GM23338 (cell line): ENCODE measurements around the gene PAM. TPM values are rescaled to one million over a fixed set of nuclear protein-coding genes. Genes with fewer than 3 reads are reported as not detected.

Experiments used
- ATAC-seq: fragments of 200-7000 bp; cut with Tn5 transposase; 3 replicates; pipeline ENCODE4 v1.9.1; 2020
- DNase-seq: peaks from one replicate; pipeline ENCODE4 v3.0.0-alpha.2; 2015; ENCODE audit warnings: low spot score
- H2AFZ ChIP-seq: fragments of 200-600 bp; sonication (generic); 2 replicates; pipeline ENCODE4 v1.8.0; 2016; ENCODE audit warnings: antibody characterized with exemption, mild to moderate bottlenecking, moderate library complexity
- H3F3A ChIP-seq: fragments of 200-600 bp; sonication (generic); replicated peaks from 2 replicates; pipeline ENCODE4 v1.8.0; 2017; ENCODE audit warnings: antibody characterized with exemption, mixed run types, low read depth
- H3K27ac ChIP-seq: fragments of 200-600 bp; sonication (generic); 2 replicates; pipeline ENCODE4 v1.6.1; 2016; ENCODE audit warnings: low read depth
- H3K27me3 ChIP-seq: fragments of 200-600 bp; sonication (generic); 2 replicates; pipeline ENCODE4 v1.8.0; 2016; ENCODE audit warnings: mild to moderate bottlenecking, mixed run types, moderate library complexity; ENCODE audit not compliant: insufficient read depth
- H3K36me3 ChIP-seq: fragments of 200-600 bp; sonication (generic); 2 replicates; pipeline ENCODE4 v1.8.0; 2016; ENCODE audit warnings: mild to moderate bottlenecking; ENCODE audit not compliant: insufficient read depth
- H3K4me1 ChIP-seq: fragments of 200-600 bp; sonication (generic); 2 replicates; pipeline ENCODE4 v1.8.0; 2016; ENCODE audit warnings: mild to moderate bottlenecking, moderate library complexity; ENCODE audit not compliant: insufficient read depth
- H3K4me2 ChIP-seq: fragments of 200-600 bp; sonication (generic); 2 replicates; pipeline ENCODE4 v1.7.1; 2017; ENCODE audit warnings: mixed run types
- H3K4me3 ChIP-seq: fragments of 200-600 bp; sonication (generic); 2 replicates; pipeline ENCODE4 v1.6.1; 2016; ENCODE audit warnings: mixed run types
- H3K79me2 ChIP-seq: fragments of 200-600 bp; sonication (generic); replicated peaks from 2 replicates; pipeline ENCODE4 v1.8.0; 2017; ENCODE audit warnings: mild to moderate bottlenecking; ENCODE audit not compliant: insufficient read depth
- H3K9me2 ChIP-seq: fragments of 200-600 bp; sonication (generic); 2 replicates; pipeline ENCODE4 v1.8.0; 2017; ENCODE audit not compliant: insufficient read depth
- H4K20me1 ChIP-seq: fragments of 200-600 bp; sonication (generic); replicated peaks from 2 replicates; pipeline ENCODE4 v1.8.0; 2017; ENCODE audit warnings: mild to moderate bottlenecking; ENCODE audit not compliant: insufficient read depth
- H3K27ac Mint-ChIP-seq: 2 replicates; pipeline ENCODE4 v1.8.0; 2020; ENCODE audit warnings: inconsistent platforms, mild to moderate bottlenecking, moderate library complexity, mixed read lengths
- H3K27me3 Mint-ChIP-seq: 3 replicates; pipeline ENCODE4 v1.8.0; 2022; ENCODE audit warnings: low read depth, mild to moderate bottlenecking, moderate library complexity, mixed read lengths, inconsistent platforms; ENCODE audit not compliant: insufficient read depth, poor library complexity
- H3K36me3 Mint-ChIP-seq: 3 replicates; pipeline ENCODE4 v1.8.0; 2021; ENCODE audit warnings: low read depth, mild to moderate bottlenecking, inconsistent platforms, moderate library complexity, mixed read lengths
- H3K4me1 Mint-ChIP-seq: 3 replicates; pipeline ENCODE4 v1.8.0; 2020; ENCODE audit warnings: mild to moderate bottlenecking, inconsistent platforms, mixed read lengths
- H3K4me3 Mint-ChIP-seq: 3 replicates; pipeline ENCODE4 v1.8.0; 2021; ENCODE audit warnings: moderate library complexity, mild to moderate bottlenecking, inconsistent platforms, mixed read lengths
- H3K9me3 Mint-ChIP-seq: 3 replicates; pipeline ENCODE4 v1.8.0; 2020; ENCODE audit warnings: moderate library complexity, mild to moderate bottlenecking, inconsistent platforms, mixed read lengths
- CREB1 ChIP-seq: fragments of 250-450 bp; sonication (Bioruptor Pico); IDR thresholded peaks from 2 replicates; pipeline ENCODE4 v1.5.0; 2020; ENCODE audit warnings: low read depth, mild to moderate bottlenecking, moderate library complexity
- EZH2 ChIP-seq: fragments of 200-600 bp; sonication (generic); IDR thresholded peaks from one replicate; pipeline ENCODE4 v1.8.0; 2017; ENCODE audit warnings: antibody characterized with exemption, mild to moderate bottlenecking, low read depth; ENCODE audit not compliant: unreplicated experiment
- EZH2phosphoT487 ChIP-seq: fragments of 200-600 bp; sonication (generic); IDR thresholded peaks from one replicate; pipeline ENCODE4 v1.8.1; 2018; ENCODE audit warnings: antibody characterized with exemption; ENCODE audit not compliant: unreplicated experiment
- JUNB ChIP-seq: IDR thresholded peaks from one replicate; pipeline ENCODE4 v1.6.1; 2016; ENCODE audit warnings: antibody characterized with exemption; ENCODE audit not compliant: unreplicated experiment
- NANOG ChIP-seq: IDR thresholded peaks from 2 replicates; pipeline ENCODE4 v1.6.1; 2016; ENCODE audit warnings: antibody characterized with exemption, borderline replicate concordance
- POLR2AphosphoS5 ChIP-seq: IDR thresholded peaks from 2 replicates; pipeline ENCODE4 v1.6.1; 2016; ENCODE audit warnings: antibody characterized with exemption, low read depth
- STAT1 ChIP-seq: IDR thresholded peaks from one replicate; pipeline ENCODE4 v1.6.1; 2016; ENCODE audit warnings: antibody characterized with exemption; ENCODE audit not compliant: unreplicated experiment
- ZNF114 ChIP-seq: fragments of 250-450 bp; sonication (Bioruptor Pico); IDR thresholded peaks from 2 replicates; pipeline ENCODE4 v1.5.0; 2020; ENCODE audit warnings: mild to moderate bottlenecking, moderate library complexity
- ZNF331 ChIP-seq: fragments of 250-450 bp; sonication (Bioruptor Pico); IDR thresholded peaks from 2 replicates; pipeline ENCODE4 v1.5.0; 2020; ENCODE audit warnings: low read depth, mild to moderate bottlenecking, moderate library complexity
- polyA plus RNA-seq: library from polyadenylated mRNA; unstranded; fragments of >200 nt; fragmentation: Nextera tagmentation; extraction: Ambion mirVana; gene quantifications from 2 replicates; pipeline ENCODE4 v1.2.1, GENCODE V29; 2016
- total RNA-seq: library from RNA; depleted of rRNA; stranded (reverse); fragments of >200 nt; shearing (Covaris generic); gene quantifications from 2 replicates; pipeline ENCODE4 v1.2.3, GENCODE V29; 2014
- TF ChIP-seq, protein P1 (sequence below), 2 experiments: fragments of 200-600 bp in 1 of 2; sonication (generic) in 1 of 2; conservative IDR thresholded peaks; 2 replicates each; pipeline versions ENCODE4 v1.5.1 to v1.6.1; 2016 to 2017; ENCODE audit warnings: antibody characterized with exemption in 2 of 2, low read depth in 2 of 2, mild to moderate bottlenecking in 2 of 2, moderate library complexity in 1 of 2
- TF ChIP-seq, protein P2 (sequence below): fragments of 250-450 bp; sonication (Bioruptor Pico); IDR thresholded peaks from 2 replicates; pipeline ENCODE4 v1.5.0; 2020; ENCODE audit warnings: mild to moderate bottlenecking, moderate library complexity
- TF ChIP-seq, protein P3 (sequence below): IDR thresholded peaks from one replicate; pipeline ENCODE4 v1.6.1; 2018; ENCODE audit warnings: antibody characterized with exemption; ENCODE audit not compliant: unreplicated experiment
- TF ChIP-seq, protein P4 (sequence below): IDR thresholded peaks from 2 replicates; pipeline ENCODE4 v1.6.1; 2016; ENCODE audit warnings: antibody characterized with exemption

Gene PAM
- total and polyA plus RNA-seq, 2 experiments from 2014 or later: 33.9 to 79.4 TPM

DNA sequence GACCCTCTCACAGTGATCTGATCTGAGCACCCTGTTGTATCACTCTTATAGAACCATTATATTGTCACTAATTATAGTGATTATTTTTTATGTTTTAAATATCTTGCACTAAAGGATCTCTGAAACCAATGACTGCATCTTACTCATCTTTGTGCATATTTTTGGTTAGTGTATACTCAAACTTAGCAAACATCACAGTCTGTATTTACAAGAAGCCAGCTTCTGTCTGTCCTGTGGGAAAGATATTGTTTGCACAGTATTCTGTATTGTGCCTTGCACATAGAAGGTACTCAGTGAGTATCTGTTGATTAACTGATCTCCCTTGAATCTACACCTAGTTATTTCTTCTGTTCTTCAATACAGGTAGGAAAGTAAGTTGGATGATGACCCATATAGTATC is 131.5 kb downstream of the PAM start:
- no peaks in the 10 kb centered on the region for H3K27me3 Mint-ChIP-seq

More for the DNA sequence above, 131.5 kb downstream of the PAM start:
- no peaks in the 10 kb centered on the region for H3K27me3 ChIP-seq
- ATAC-seq: no peak
- H3K4me1 ChIP-seq: no peaks in the 10 kb centered on the region
- H3K4me3 Mint-ChIP-seq: no peak overlapping the region
- no peaks in the 10 kb centered on the region for H3K36me3 ChIP-seq
- H3K9me2 ChIP-seq: no peaks in the 10 kb centered on the region
- H3K4me2 ChIP-seq: no peak overlapping the region
- H2AFZ ChIP-seq: no peak overlapping the region
- H3K27ac ChIP-seq: no peak overlapping the region
- no peak overlapping the region for H3K27ac Mint-ChIP-seq
- no peaks in the 10 kb centered on the region for H3F3A ChIP-seq
- peaks cover 8% of the 10 kb centered on the region; the same call in 1 of the 3 replicates for H3K4me1 Mint-ChIP-seq
- H3K4me3 ChIP-seq: no peak overlapping the region
- no peaks in the 10 kb centered on the region; the same call in 2 of the 3 replicates for H3K36me3 Mint-ChIP-seq
- no peaks in the 10 kb centered on the region for H3K9me3 Mint-ChIP-seq
- H4K20me1 ChIP-seq: no peaks in the 10 kb centered on the region
- no peak for DNase-seq
- no peaks in the 10 kb centered on the region for H3K79me2 ChIP-seq
- TF ChIP-seq NANOG: no peak
- TF ChIP-seq STAT1: no peak
- no peak for TF ChIP-seq CREB1
- no peak for TF ChIP-seq ZNF331 (CRISPR knock-in tag)
- TF ChIP-seq, protein P1, sequence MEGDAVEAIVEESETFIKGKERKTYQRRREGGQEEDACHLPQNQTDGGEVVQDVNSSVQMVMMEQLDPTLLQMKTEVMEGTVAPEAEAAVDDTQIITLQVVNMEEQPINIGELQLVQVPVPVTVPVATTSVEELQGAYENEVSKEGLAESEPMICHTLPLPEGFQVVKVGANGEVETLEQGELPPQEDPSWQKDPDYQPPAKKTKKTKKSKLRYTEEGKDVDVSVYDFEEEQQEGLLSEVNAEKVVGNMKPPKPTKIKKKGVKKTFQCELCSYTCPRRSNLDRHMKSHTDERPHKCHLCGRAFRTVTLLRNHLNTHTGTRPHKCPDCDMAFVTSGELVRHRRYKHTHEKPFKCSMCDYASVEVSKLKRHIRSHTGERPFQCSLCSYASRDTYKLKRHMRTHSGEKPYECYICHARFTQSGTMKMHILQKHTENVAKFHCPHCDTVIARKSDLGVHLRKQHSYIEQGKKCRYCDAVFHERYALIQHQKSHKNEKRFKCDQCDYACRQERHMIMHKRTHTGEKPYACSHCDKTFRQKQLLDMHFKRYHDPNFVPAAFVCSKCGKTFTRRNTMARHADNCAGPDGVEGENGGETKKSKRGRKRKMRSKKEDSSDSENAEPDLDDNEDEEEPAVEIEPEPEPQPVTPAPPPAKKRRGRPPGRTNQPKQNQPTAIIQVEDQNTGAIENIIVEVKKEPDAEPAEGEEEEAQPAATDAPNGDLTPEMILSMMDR (conservative IDR thresholded peaks at IDR 0.05; ENCODE audit: low read depth in 2 of 2): no peak
- TF ChIP-seq ZNF114: no peak
- TF ChIP-seq JUNB: no peak
- no peak for TF ChIP-seq EZH2
- no peak for TF ChIP-seq POLR2AphosphoS5
- TF ChIP-seq, protein P2, sequence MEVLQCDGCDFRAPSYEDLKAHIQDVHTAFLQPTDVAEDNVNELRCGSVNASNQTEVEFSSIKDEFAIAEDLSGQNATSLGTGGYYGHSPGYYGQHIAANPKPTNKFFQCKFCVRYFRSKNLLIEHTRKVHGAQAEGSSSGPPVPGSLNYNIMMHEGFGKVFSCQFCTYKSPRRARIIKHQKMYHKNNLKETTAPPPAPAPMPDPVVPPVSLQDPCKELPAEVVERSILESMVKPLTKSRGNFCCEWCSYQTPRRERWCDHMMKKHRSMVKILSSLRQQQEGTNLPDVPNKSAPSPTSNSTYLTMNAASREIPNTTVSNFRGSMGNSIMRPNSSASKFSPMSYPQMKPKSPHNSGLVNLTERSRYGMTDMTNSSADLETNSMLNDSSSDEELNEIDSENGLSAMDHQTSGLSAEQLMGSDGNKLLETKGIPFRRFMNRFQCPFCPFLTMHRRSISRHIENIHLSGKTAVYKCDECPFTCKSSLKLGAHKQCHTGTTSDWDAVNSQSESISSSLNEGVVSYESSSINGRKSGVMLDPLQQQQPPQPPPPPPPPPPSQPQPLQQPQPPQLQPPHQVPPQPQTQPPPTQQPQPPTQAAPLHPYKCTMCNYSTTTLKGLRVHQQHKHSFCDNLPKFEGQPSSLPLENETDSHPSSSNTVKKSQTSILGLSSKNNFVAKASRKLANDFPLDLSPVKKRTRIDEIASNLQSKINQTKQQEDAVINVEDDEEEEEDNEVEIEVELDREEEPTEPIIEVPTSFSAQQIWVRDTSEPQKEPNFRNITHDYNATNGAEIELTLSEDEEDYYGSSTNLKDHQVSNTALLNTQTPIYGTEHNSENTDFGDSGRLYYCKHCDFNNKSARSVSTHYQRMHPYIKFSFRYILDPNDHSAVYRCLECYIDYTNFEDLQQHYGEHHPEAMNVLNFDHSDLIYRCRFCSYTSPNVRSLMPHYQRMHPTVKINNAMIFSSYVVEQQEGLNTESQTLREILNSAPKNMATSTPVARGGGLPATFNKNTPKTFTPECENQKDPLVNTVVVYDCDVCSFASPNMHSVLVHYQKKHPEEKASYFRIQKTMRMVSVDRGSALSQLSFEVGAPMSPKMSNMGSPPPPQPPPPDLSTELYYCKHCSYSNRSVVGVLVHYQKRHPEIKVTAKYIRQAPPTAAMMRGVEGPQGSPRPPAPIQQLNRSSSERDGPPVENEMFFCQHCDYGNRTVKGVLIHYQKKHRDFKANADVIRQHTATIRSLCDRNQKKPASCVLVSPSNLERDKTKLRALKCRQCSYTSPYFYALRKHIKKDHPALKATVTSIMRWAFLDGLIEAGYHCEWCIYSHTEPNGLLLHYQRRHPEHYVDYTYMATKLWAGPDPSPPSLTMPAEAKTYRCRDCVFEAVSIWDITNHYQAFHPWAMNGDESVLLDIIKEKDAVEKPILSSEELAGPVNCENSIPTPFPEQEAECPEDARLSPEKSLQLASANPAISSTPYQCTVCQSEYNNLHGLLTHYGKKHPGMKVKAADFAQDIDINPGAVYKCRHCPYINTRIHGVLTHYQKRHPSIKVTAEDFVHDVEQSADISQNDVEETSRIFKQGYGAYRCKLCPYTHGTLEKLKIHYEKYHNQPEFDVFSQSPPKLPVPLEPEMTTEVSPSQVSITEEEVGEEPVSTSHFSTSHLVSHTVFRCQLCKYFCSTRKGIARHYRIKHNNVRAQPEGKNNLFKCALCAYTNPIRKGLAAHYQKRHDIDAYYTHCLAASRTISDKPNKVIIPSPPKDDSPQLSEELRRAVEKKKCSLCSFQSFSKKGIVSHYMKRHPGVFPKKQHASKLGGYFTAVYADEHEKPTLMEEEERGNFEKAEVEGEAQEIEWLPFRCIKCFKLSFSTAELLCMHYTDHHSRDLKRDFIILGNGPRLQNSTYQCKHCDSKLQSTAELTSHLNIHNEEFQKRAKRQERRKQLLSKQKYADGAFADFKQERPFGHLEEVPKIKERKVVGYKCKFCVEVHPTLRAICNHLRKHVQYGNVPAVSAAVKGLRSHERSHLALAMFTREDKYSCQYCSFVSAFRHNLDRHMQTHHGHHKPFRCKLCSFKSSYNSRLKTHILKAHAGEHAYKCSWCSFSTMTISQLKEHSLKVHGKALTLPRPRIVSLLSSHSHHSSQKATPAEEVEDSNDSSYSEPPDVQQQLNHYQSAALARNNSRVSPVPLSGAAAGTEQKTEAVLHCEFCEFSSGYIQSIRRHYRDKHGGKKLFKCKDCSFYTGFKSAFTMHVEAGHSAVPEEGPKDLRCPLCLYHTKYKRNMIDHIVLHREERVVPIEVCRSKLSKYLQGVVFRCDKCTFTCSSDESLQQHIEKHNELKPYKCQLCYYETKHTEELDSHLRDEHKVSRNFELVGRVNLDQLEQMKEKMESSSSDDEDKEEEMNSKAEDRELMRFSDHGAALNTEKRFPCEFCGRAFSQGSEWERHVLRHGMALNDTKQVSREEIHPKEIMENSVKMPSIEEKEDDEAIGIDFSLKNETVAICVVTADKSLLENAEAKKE (CRISPR knock-in tag): no peak
- TF ChIP-seq, protein P3, sequence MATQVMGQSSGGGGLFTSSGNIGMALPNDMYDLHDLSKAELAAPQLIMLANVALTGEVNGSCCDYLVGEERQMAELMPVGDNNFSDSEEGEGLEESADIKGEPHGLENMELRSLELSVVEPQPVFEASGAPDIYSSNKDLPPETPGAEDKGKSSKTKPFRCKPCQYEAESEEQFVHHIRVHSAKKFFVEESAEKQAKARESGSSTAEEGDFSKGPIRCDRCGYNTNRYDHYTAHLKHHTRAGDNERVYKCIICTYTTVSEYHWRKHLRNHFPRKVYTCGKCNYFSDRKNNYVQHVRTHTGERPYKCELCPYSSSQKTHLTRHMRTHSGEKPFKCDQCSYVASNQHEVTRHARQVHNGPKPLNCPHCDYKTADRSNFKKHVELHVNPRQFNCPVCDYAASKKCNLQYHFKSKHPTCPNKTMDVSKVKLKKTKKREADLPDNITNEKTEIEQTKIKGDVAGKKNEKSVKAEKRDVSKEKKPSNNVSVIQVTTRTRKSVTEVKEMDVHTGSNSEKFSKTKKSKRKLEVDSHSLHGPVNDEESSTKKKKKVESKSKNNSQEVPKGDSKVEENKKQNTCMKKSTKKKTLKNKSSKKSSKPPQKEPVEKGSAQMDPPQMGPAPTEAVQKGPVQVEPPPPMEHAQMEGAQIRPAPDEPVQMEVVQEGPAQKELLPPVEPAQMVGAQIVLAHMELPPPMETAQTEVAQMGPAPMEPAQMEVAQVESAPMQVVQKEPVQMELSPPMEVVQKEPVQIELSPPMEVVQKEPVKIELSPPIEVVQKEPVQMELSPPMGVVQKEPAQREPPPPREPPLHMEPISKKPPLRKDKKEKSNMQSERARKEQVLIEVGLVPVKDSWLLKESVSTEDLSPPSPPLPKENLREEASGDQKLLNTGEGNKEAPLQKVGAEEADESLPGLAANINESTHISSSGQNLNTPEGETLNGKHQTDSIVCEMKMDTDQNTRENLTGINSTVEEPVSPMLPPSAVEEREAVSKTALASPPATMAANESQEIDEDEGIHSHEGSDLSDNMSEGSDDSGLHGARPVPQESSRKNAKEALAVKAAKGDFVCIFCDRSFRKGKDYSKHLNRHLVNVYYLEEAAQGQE: no peak
- TF ChIP-seq EZH2phosphoT487: no peak
- TF ChIP-seq, protein P4, sequence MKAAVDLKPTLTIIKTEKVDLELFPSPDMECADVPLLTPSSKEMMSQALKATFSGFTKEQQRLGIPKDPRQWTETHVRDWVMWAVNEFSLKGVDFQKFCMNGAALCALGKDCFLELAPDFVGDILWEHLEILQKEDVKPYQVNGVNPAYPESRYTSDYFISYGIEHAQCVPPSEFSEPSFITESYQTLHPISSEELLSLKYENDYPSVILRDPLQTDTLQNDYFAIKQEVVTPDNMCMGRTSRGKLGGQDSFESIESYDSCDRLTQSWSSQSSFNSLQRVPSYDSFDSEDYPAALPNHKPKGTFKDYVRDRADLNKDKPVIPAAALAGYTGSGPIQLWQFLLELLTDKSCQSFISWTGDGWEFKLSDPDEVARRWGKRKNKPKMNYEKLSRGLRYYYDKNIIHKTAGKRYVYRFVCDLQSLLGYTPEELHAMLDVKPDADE: no peak
